RWPE2 (cell line): ENCODE results near the gene SLC7A8.
A peak's percentile ranks its signal among the peaks of the same experiment; 100 is the strongest.

Experiments used
- ATAC-seq: fragments of 200-7000 bp; cut with Tn5 transposase; 3 replicates; pipeline ENCODE4 v1.9.1; 2021; ENCODE audit warnings: low read depth
- DNase-seq: peaks from one replicate; pipeline ENCODE4 v3.0.0-alpha.2; 2020; ENCODE audit warnings: low spot score
- H3K27ac ChIP-seq: fragments of 450-650 bp; 2 replicates; pipeline ENCODE4 v1.5.1; 2017; ENCODE audit warnings: mild to moderate bottlenecking; ENCODE audit not compliant: poor library complexity, severe bottlenecking
- H3K27me3 ChIP-seq: fragments of 250-450 bp; sonication (Bioruptor Pico); 2 replicates; pipeline ENCODE4 v1.5.1; 2021; ENCODE audit warnings: mild to moderate bottlenecking, moderate library complexity; ENCODE audit not compliant: insufficient read depth, poor library complexity, severe bottlenecking
- H3K36me3 ChIP-seq: fragments of 250-450 bp; sonication (Bioruptor Pico); 2 replicates; pipeline ENCODE4 v1.5.1; 2020; ENCODE audit warnings: low read depth, mild to moderate bottlenecking, moderate library complexity
- H3K4me1 ChIP-seq: fragments of 250-450 bp; sonication (Bioruptor Pico); 2 replicates; pipeline ENCODE4 v1.5.1; 2021; ENCODE audit warnings: mild to moderate bottlenecking, moderate library complexity; ENCODE audit not compliant: insufficient read depth, poor library complexity, severe bottlenecking
- H3K4me3 ChIP-seq: fragments of 250-450 bp; sonication (Bioruptor Pico); 2 replicates; pipeline ENCODE4 v1.5.1; 2021; ENCODE audit warnings: mild to moderate bottlenecking, moderate library complexity; ENCODE audit not compliant: severe bottlenecking
- H3K9me3 ChIP-seq: fragments of 250-450 bp; sonication (Bioruptor Pico); 2 replicates; pipeline ENCODE4 v1.5.1; 2021; ENCODE audit warnings: mild to moderate bottlenecking, moderate library complexity; ENCODE audit not compliant: severe bottlenecking
- TF ChIP-seq, protein P1 (sequence below): fragments of 450-650 bp; IDR thresholded peaks from one replicate; pipeline ENCODE4 v1.5.1; 2017; ENCODE audit warnings: mild to moderate bottlenecking, moderate library complexity; ENCODE audit not compliant: poor library complexity, severe bottlenecking

SLC7A8 gene

DNA sequence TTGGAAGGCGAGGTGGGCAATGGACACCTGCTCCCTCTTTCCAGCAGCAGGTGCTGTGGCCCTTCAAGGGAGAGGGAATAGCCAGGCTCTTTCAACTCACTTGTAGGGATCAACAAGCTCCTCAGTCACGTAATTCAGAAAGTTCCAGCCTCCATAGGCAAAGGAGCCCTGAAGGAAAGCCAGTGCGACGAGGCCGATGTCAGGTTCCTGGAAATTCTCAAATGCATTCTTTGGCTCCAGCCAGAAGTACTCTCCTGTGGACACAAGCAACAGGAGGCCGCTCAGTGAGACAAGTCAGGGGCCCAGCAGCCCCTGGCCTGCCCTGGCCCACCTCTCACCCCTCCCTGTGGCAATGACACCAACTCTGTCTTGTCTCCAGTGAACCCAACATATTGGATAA, 43.1 kb downstream of the SLC7A8 start:
- DNase-seq (no peak), ATAC-seq (no peak)
- Histone ChIP-seq H3K27me3 (no peaks in the 10 kb centered on the region), H3K36me3 (no peaks in the 10 kb centered on the region), H3K9me3 (no peaks in the 10 kb centered on the region), H3K4me3 (no peak overlapping the region), H3K4me1 (peaks cover 20% of the 10 kb centered on the region), H3K27ac (no peak overlapping the region)
- TF ChIP-seq, protein P1, sequence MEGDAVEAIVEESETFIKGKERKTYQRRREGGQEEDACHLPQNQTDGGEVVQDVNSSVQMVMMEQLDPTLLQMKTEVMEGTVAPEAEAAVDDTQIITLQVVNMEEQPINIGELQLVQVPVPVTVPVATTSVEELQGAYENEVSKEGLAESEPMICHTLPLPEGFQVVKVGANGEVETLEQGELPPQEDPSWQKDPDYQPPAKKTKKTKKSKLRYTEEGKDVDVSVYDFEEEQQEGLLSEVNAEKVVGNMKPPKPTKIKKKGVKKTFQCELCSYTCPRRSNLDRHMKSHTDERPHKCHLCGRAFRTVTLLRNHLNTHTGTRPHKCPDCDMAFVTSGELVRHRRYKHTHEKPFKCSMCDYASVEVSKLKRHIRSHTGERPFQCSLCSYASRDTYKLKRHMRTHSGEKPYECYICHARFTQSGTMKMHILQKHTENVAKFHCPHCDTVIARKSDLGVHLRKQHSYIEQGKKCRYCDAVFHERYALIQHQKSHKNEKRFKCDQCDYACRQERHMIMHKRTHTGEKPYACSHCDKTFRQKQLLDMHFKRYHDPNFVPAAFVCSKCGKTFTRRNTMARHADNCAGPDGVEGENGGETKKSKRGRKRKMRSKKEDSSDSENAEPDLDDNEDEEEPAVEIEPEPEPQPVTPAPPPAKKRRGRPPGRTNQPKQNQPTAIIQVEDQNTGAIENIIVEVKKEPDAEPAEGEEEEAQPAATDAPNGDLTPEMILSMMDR: no peak

DNA sequence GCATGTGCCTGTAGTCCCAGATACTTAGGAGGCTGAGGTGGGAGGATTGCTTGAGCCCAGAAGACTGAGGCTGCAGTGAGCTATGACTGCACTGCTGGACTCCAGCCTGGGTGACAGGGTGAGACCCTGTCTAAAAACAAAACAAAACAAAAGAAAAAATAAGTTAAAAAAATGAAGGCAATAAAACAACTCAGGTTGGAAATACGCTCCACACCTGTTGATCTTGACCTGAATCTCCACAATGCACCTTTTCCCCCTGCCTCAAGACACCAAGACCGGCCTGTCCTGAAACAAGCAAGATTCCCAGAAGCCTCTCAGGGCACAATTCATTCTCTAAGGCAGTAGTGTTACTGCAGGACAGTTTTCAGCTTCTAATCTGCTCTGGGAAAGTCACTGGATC, 43.6 kb downstream of the SLC7A8 start:
- DNase-seq (no peak), ATAC-seq (no peak)
- Histone ChIP-seq H3K27me3 (no peaks in the 10 kb centered on the region), H3K4me3 (no peak overlapping the region), H3K9me3 (no peaks in the 10 kb centered on the region), H3K27ac (no peak overlapping the region), H3K36me3 (no peaks in the 10 kb centered on the region), H3K4me1 (peaks cover 20% of the 10 kb centered on the region)
- TF ChIP-seq, protein P1: no peak

DNA sequence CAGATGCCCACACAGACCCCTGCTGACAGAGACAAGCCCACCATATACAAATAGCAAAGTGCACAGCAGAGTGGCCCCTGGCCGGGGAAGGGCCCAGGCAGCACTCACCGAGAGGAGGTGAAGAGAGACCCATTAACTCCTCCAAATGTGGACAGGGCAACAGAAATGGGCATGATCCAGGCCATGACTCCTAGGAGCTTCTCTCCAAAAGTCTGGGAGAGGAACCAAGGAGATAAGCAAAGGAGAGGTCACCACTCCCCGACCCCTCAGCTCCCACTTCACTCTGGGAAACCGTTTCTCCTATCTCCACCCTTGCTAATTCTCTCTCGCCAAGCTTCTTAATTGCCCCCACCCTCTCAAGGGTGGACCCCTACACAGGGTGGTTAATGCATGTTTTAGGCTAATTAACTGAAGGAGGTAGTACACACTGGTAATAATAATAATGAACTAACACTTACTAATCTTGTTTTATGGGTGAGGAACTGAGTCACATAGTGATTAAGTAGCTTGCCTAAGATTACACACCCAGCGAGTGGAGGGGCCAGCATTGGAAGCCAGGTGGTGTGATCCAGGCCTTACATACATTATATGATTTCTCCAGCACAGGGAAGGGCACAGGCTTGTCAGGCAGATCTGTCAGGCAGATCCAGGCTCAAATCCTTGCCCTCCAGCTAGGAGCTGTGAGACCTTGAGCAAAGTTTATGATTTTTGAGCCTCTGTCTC, 45.5 kb downstream of the SLC7A8 start:
- H3K27ac ChIP-seq: peak overlapping the region; percentile 69
- no peaks in the 10 kb centered on the region for H3K27me3 ChIP-seq
- ATAC-seq (peak; percentile 75), DNase-seq (no peak)
- H3K4me1 ChIP-seq: peaks cover 20% of the 10 kb centered on the region
- TF ChIP-seq, protein P1: no peak
- H3K4me3 ChIP-seq: no peak overlapping the region
- no peaks in the 10 kb centered on the region for H3K9me3 ChIP-seq
- H3K36me3 ChIP-seq: no peaks in the 10 kb centered on the region

DNA sequence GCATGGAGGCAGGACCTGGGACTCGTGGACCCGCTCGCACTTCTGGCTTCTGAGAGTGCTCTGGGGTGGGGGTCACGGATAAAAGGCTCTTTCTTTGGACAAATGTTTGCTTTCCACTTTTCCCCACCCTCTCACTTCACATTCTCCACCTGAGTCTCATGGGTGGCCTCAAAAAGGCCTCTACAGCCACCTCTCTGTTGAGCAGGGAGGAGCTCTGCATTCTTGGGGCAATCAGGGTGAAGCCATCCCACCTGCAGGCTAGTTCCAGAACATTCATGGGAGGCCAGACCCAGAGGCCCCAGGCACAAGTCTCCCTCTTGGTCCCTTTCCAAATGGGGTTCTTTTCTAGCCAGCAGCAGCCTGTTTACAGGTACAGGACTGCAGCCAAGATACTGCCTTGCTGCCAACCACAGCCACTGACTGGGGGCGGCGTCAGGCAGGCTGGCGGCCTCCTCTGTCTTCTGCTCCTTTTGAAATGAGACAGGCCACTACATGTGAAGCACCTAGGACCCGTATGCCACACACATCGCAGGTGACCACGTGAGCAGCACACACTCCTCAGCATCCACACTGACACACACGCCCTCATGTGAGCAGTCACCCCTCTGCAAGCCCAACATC, 46.2 kb downstream of the SLC7A8 start:
- Histone ChIP-seq H3K9me3 (no peaks in the 10 kb centered on the region), H3K27ac (peak overlapping the region; percentile 69), H3K27me3 (no peaks in the 10 kb centered on the region), H3K4me1 (peaks cover 20% of the 10 kb centered on the region), H3K4me3 (no peak overlapping the region), H3K36me3 (no peaks in the 10 kb centered on the region)
- DNase-seq (no peak), ATAC-seq (peak; percentile 81)
- TF ChIP-seq, protein P1: no peak
